HepG2 (cell line): ENCODE results near the gene RNASE13. TPM values are rescaled to one million over a fixed set of nuclear protein-coding genes. Genes with fewer than 3 reads are reported as not detected.

Experiments used
- DNMT1 ChIP-seq: sonication (generic); formaldehyde crosslinking; IDR thresholded peaks from 2 replicates; pipeline ENCODE4 v1.5.1; 2020; ENCODE audit warnings: mild to moderate bottlenecking, missing genetic modification reagents
- KDM3A ChIP-seq: IDR thresholded peaks from 2 replicates; pipeline ENCODE4 v1.6.1; 2018; ENCODE audit warnings: low read depth, missing compliant biosample characterization
- RBM22 ChIP-seq: fragments of 200-400 bp; formaldehyde crosslinking; optimal IDR thresholded peaks from 2 replicates; pipeline ENCODE3; 2017; ENCODE audit warnings: mild to moderate bottlenecking, low read length, moderate library complexity
- REXO4 ChIP-seq: sonication (generic); formaldehyde crosslinking; IDR thresholded peaks from 2 replicates; pipeline ENCODE4 v1.8.0; 2022; ENCODE audit warnings: missing genetic modification reagents, mild to moderate bottlenecking, borderline replicate concordance
- TCF12 ChIP-seq, 2 experiments: fragments of 450-650 bp in 1 of 2; sonication (generic) in 1 of 2; formaldehyde crosslinking in 1 of 2; IDR thresholded peaks; 2 replicates each; pipeline versions ENCODE4 v1.6.1 to v1.8.0; 2017 to 2022; ENCODE audit warnings: antibody characterized with exemption in 1 of 2, mild to moderate bottlenecking in 1 of 2, missing genetic modification reagents in 1 of 2, moderate library complexity in 1 of 2
- TEAD3 ChIP-seq: optimal IDR thresholded peaks from 2 replicates; pipeline ENCODE3; 2016; ENCODE audit warnings: borderline replicate concordance
- ZBTB21 ChIP-seq: sonication (generic); formaldehyde crosslinking; IDR thresholded peaks from 2 replicates; pipeline ENCODE4 v1.4.0; 2020; ENCODE audit warnings: missing genetic modification reagents
- ZKSCAN1 ChIP-seq: fragments of 150-350 bp; IDR thresholded peaks from 2 replicates; pipeline ENCODE4 v1.6.1; 2014; ENCODE audit warnings: low read length
- ZNF160 ChIP-seq: sonication (generic); formaldehyde crosslinking; IDR thresholded peaks from 2 replicates; pipeline ENCODE4 v1.8.0; 2022; ENCODE audit warnings: mild to moderate bottlenecking, inconsistent platforms, missing genetic modification reagents
- ZNF17 ChIP-seq: sonication (generic); formaldehyde crosslinking; IDR thresholded peaks from 2 replicates; pipeline ENCODE4 v1.5.0; 2020; ENCODE audit warnings: mild to moderate bottlenecking, missing genetic modification reagents
- ZNF234 ChIP-seq: sonication (generic); formaldehyde crosslinking; conservative IDR thresholded peaks from 2 replicates; pipeline ENCODE4 v1.5.1; 2020; ENCODE audit warnings: mild to moderate bottlenecking, missing genetic modification reagents
- ZNF550 ChIP-seq: sonication (generic); formaldehyde crosslinking; IDR thresholded peaks from 2 replicates; pipeline ENCODE4 v1.4.0; 2020; ENCODE audit warnings: mild to moderate bottlenecking, missing genetic modification reagents, borderline replicate concordance
- ZNF564 ChIP-seq: sonication (generic); formaldehyde crosslinking; IDR thresholded peaks from 2 replicates; pipeline ENCODE4 v1.8.1; 2023; ENCODE audit warnings: mild to moderate bottlenecking, missing genetic modification reagents
- ZSCAN30 ChIP-seq: sonication (generic); formaldehyde crosslinking; IDR thresholded peaks from 2 replicates; pipeline ENCODE4 v1.5.0; 2020; ENCODE audit warnings: mild to moderate bottlenecking, missing genetic modification reagents
- polyA plus RNA-seq, 8 experiments: library from polyadenylated mRNA; depleted of rRNA in 3 of 8; stranded (reverse) in 7 of 8; unstranded in 1 of 8; fragments of >200 nt; fragmentation: Illumina TruSeq in 4 of 8; extraction: Trizol in 4 of 8; gene quantifications; 2 replicates each; pipeline versions ENCODE4 v1.2.1 to v1.2.3, GENCODE V29; 2011 to 2016; ENCODE audit warnings: low read depth in 4 of 8, missing spikeins in 1 of 8, mixed read lengths in 1 of 8; ENCODE audit not compliant: insufficient read depth in 1 of 8
- total RNA-seq, 5 experiments: library from RNA; depleted of rRNA; stranded (reverse); fragments of >200 nt; fragmentation: Illumina TruSeq; extraction: Trizol; gene quantifications; 2 replicates each; pipeline ENCODE4 v1.2.3, GENCODE V29; 2016; ENCODE audit warnings: low read depth in 1 of 5
- TF ChIP-seq, protein P1 (sequence below): sonication (generic); formaldehyde crosslinking; IDR thresholded peaks from 2 replicates; pipeline ENCODE4 v1.8.0; 2022; ENCODE audit warnings: low read depth, missing genetic modification reagents
- TF ChIP-seq, protein P2 (sequence below), 2 experiments: sonication (generic) in 1 of 2; formaldehyde crosslinking in 1 of 2; IDR thresholded peaks; 2 replicates each; pipeline versions ENCODE4 v1.5.1 to v1.6.1; 2011 to 2020; ENCODE audit warnings: borderline replicate concordance in 1 of 2, low read depth in 1 of 2, low read length in 1 of 2, mild to moderate bottlenecking in 1 of 2, missing genetic modification reagents in 1 of 2, moderate library complexity in 1 of 2
- TF ChIP-seq, protein P3 (sequence below): sonication (generic); formaldehyde crosslinking; IDR thresholded peaks from 2 replicates; pipeline ENCODE4 v1.4.0; 2020; ENCODE audit warnings: mild to moderate bottlenecking, missing genetic modification reagents
- TF ChIP-seq, protein P4 (sequence below): sonication (generic); formaldehyde crosslinking; IDR thresholded peaks from 2 replicates; pipeline ENCODE4 v1.4.0; 2020; ENCODE audit warnings: mild to moderate bottlenecking, missing genetic modification reagents

The RNASE13 gene
- total and polyA plus RNA-seq, 2 of the 13 experiments (the other 11 are each of a cell fraction or from before 2014, with no cell fraction given), result 1.0 TPM; not detected in 1

DNA sequence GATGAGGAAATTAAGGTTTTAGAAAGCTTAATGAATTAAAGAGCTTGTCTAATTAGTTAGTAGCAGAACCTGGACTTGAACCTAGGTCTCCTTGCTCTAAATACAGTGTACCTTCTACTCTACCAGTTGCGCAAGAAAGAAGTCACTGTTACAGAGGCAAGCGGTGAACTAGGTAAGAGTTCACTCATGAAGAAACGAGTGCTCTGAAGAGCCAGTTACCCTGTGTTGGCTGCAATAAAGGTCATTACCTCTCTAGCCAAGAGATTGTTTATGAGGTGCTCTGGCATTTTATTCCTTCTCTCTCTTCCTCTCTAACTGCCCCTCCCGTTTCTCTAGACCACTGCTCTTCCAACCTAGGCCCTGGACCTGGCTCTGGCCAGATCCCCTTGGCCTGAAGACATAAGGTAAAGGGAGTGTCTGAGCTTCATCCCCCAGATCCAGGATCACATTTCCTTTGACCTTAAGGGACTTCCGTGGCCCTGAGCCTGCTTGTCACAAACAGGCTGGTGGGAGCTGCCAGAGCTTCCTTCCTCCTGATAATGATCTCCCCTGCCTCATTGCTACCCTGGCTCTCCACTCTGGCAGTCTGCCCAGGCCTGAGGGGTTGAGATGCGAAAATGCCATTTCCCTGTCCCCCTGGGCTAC, 9.5 kb upstream of the RNASE13 start (continued):
- TF ChIP-seq, protein P1, sequence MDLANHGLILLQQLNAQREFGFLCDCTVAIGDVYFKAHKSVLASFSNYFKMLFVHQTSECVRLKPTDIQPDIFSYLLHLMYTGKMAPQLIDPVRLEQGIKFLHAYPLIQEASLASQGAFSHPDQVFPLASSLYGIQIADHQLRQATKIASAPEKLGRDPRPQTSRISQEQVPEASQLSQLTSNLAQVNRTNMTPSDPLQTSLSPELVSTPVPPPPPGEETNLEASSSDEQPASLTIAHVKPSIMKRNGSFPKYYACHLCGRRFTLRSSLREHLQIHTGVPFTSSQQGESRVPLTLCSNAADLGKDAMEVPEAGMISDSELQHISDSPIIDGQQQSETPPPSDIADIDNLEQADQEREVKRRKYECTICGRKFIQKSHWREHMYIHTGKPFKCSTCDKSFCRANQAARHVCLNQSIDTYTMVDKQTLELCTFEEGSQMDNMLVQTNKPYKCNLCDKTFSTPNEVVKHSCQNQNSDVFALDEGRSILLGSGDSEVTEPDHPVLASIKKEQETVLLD (CRISPR knock-in tag), result no peak
- no peak for TF ChIP-seq REXO4 (CRISPR knock-in tag)
- no peak for TF ChIP-seq ZNF234 (CRISPR knock-in tag)
- TF ChIP-seq ZNF564 (CRISPR knock-in tag), result 0 out of 2 replicates have a peak, but pooled peaks have one; percentile 37
- TF ChIP-seq ZNF17 (CRISPR knock-in tag), result no peak
- TF ChIP-seq, protein P2, sequence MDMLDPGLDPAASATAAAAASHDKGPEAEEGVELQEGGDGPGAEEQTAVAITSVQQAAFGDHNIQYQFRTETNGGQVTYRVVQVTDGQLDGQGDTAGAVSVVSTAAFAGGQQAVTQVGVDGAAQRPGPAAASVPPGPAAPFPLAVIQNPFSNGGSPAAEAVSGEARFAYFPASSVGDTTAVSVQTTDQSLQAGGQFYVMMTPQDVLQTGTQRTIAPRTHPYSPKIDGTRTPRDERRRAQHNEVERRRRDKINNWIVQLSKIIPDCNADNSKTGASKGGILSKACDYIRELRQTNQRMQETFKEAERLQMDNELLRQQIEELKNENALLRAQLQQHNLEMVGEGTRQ (IDR thresholded peaks at IDR 0.05; ENCODE audit: low read depth, low read length), result no peak
- TF ChIP-seq, protein P2 (CRISPR knock-in tag; IDR thresholded peaks at IDR 0.05; ENCODE audit: borderline replicate concordance), result no peak
- no peak for TF ChIP-seq ZBTB21
- TF ChIP-seq ZNF160, result 0 out of 2 replicates have a peak, but pooled peaks have one; percentile 39
- no peak for TF ChIP-seq RBM22
- no peak for TF ChIP-seq TEAD3 (CRISPR knock-in tag)
- no peak for TF ChIP-seq ZNF550
- TF ChIP-seq ZKSCAN1, result no peak
- TF ChIP-seq ZSCAN30 (CRISPR knock-in tag), result no peak
- TF ChIP-seq, protein P3, sequence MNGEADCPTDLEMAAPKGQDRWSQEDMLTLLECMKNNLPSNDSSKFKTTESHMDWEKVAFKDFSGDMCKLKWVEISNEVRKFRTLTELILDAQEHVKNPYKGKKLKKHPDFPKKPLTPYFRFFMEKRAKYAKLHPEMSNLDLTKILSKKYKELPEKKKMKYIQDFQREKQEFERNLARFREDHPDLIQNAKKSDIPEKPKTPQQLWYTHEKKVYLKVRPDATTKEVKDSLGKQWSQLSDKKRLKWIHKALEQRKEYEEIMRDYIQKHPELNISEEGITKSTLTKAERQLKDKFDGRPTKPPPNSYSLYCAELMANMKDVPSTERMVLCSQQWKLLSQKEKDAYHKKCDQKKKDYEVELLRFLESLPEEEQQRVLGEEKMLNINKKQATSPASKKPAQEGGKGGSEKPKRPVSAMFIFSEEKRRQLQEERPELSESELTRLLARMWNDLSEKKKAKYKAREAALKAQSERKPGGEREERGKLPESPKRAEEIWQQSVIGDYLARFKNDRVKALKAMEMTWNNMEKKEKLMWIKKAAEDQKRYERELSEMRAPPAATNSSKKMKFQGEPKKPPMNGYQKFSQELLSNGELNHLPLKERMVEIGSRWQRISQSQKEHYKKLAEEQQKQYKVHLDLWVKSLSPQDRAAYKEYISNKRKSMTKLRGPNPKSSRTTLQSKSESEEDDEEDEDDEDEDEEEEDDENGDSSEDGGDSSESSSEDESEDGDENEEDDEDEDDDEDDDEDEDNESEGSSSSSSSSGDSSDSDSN (CRISPR knock-in tag), result no peak
- TF ChIP-seq, protein P4, sequence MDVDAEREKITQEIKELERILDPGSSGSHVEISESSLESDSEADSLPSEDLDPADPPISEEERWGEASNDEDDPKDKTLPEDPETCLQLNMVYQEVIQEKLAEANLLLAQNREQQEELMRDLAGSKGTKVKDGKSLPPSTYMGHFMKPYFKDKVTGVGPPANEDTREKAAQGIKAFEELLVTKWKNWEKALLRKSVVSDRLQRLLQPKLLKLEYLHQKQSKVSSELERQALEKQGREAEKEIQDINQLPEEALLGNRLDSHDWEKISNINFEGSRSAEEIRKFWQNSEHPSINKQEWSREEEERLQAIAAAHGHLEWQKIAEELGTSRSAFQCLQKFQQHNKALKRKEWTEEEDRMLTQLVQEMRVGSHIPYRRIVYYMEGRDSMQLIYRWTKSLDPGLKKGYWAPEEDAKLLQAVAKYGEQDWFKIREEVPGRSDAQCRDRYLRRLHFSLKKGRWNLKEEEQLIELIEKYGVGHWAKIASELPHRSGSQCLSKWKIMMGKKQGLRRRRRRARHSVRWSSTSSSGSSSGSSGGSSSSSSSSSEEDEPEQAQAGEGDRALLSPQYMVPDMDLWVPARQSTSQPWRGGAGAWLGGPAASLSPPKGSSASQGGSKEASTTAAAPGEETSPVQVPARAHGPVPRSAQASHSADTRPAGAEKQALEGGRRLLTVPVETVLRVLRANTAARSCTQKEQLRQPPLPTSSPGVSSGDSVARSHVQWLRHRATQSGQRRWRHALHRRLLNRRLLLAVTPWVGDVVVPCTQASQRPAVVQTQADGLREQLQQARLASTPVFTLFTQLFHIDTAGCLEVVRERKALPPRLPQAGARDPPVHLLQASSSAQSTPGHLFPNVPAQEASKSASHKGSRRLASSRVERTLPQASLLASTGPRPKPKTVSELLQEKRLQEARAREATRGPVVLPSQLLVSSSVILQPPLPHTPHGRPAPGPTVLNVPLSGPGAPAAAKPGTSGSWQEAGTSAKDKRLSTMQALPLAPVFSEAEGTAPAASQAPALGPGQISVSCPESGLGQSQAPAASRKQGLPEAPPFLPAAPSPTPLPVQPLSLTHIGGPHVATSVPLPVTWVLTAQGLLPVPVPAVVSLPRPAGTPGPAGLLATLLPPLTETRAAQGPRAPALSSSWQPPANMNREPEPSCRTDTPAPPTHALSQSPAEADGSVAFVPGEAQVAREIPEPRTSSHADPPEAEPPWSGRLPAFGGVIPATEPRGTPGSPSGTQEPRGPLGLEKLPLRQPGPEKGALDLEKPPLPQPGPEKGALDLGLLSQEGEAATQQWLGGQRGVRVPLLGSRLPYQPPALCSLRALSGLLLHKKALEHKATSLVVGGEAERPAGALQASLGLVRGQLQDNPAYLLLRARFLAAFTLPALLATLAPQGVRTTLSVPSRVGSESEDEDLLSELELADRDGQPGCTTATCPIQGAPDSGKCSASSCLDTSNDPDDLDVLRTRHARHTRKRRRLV (CRISPR knock-in tag), result no peak
- no peak for TF ChIP-seq TCF12 (IDR thresholded peaks at IDR 0.05)
- no peak for TF ChIP-seq TCF12 (CRISPR knock-in tag; IDR thresholded peaks at IDR 0.05)
- TF ChIP-seq KDM3A (CRISPR knock-in tag), result no peak
- TF ChIP-seq DNMT1 (CRISPR knock-in tag), result no peak
